ENCODE measurements around the gene ALG9. TPM values are rescaled to one million over a fixed set of nuclear protein-coding genes. Genes with fewer than 3 reads are reported as not detected.

The ALG9 gene
- total RNA-seq, 1 experiment from 2014 or later: 23.7 TPM

DNA sequence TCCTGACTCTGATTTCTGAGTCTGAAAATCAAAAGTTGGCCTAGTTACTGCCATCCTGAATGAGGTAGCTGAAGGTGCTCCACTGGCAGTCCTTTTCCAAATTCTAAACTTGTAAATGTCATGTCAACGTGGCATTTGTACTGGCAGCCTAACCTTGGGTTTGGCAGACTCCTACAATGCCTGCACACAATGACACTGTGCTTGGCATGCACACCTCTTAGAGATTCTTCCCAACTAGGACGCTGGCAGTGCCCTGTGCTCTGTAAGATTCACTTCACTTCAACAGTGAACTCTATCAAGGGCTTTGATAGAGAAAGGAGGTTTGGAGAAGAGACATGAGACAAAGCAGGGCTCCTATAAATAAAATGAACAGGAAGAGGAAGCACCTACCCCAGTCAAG lies 83.3 kb downstream of the ALG9 start:
- H3K4me3 ChIP-seq (replicated peaks in 1 of 2; ENCODE audit: low read depth in 1 of 2, low read length in 2 of 2): no peak overlapping the region
- no peaks in the 10 kb centered on the region for H3K9me3 ChIP-seq (ENCODE audit: control insufficient read depth in 1 of 2, insufficient read depth in 1 of 2, low read depth in 1 of 2, low read length in 2 of 2)
- H4K20me1 ChIP-seq (ENCODE audit: insufficient read depth): no peaks in the 10 kb centered on the region
- H3K27me3 ChIP-seq (ENCODE audit: insufficient read depth, low read length): no peaks in the 10 kb centered on the region
- H3K4me2 ChIP-seq (ENCODE audit: low read length): no peak overlapping the region
- H3K27ac ChIP-seq (ENCODE audit: low read depth, low read length): no peak overlapping the region
- no peaks in the 10 kb centered on the region; a peak in 1 of 4 replicates for H3K36me3 ChIP-seq (ENCODE audit: control insufficient read depth in 1 of 2, insufficient read depth in 2 of 2, low read length in 2 of 2)
- H3K9ac ChIP-seq (ENCODE audit: low read length): no peak overlapping the region
- no peak overlapping the region for H2AFZ ChIP-seq (ENCODE audit: low read depth, low read length, poor library complexity, severe bottlenecking)
- no peaks in the 10 kb centered on the region for H3K79me2 ChIP-seq (ENCODE audit: insufficient read depth, low read length)
- CTCF ChIA-PET: no interaction called here
- no peaks in the 10 kb centered on the region for H3K4me1 ChIP-seq (ENCODE audit: control insufficient read depth in 1 of 2, insufficient read depth in 2 of 2, low read length in 2 of 2)
- ATAC-seq: no peak
- intact Hi-C loops (cut with micrococcal nuclease): no loop called here
- H3K9me2 ChIP-seq (ENCODE audit: insufficient read depth): no peaks in the 10 kb centered on the region
- BruUV-seq (replicated peaks): no TSS peak
- RAD21 ChIA-PET (ENCODE audit: low non-redundant PET in 1 of 2, low total read pairs in 2 of 2, uncharacterized antibody in 2 of 2, unreplicated experiment in 2 of 2): no interaction called here
- TF ChIP-seq SRF (IDR thresholded peaks at IDR 0.05; ENCODE audit: low read depth) (no peak), POLR2AphosphoS5 (IDR thresholded peaks at IDR 0.05; ENCODE audit: low read depth, low read length) (no peak), CEBPB (IDR thresholded peaks at IDR 0.05; ENCODE audit: low read depth) (no peak), ZNF274 (IDR thresholded peaks at IDR 0.05; ENCODE audit: low read depth, low read length) (no peak), ZFX (IDR thresholded peaks at IDR 0.05) (no peak), EZH2phosphoT487 (IDR thresholded peaks at IDR 0.05; ENCODE audit: borderline replicate concordance) (no peak)
- POLR2A ChIA-PET: no interaction called here
- no peak for DNase-seq (ENCODE audit: low read depth, low spot score)

DNA sequence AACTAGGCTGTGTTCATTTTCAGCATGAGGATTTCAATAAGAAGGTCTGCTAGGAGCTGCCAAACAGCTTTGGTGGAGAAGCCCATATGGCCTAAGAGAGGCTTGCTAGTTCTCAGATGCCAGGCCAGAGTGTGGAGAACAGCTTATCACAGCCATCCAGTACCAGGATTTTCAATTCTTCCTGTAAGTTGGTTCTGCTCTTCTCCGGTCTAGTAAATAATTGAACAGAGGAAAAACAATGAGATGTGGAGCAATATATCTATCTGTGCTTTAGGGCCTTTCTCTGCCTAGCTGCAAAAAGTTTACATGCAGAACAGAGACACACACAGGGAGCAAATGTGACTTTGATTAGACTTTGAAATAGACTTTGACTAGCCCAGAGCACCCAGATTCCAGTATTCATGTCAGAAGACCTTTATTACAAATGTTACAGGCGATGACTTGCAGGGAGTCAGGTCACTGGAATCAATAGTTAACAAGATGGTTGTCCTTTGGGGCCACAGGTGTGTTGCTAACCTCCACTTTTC lies 85.4 kb downstream of the ALG9 start:
- Histone ChIP-seq H3K36me3 (ENCODE audit: control insufficient read depth in 1 of 2, insufficient read depth in 2 of 2, low read length in 2 of 2) (no peaks in the 10 kb centered on the region; a peak in 1 of 4 replicates), H3K27me3 (ENCODE audit: insufficient read depth, low read length) (no peaks in the 10 kb centered on the region), H4K20me1 (ENCODE audit: insufficient read depth) (no peaks in the 10 kb centered on the region), H3K4me1 (ENCODE audit: control insufficient read depth in 1 of 2, insufficient read depth in 2 of 2, low read length in 2 of 2) (no peaks in the 10 kb centered on the region), H3K9me2 (ENCODE audit: insufficient read depth) (no peaks in the 10 kb centered on the region), H3K27ac (ENCODE audit: low read depth, low read length) (no peak overlapping the region), H3K9me3 (ENCODE audit: control insufficient read depth in 1 of 2, insufficient read depth in 1 of 2, low read depth in 1 of 2, low read length in 2 of 2) (no peaks in the 10 kb centered on the region), H3K79me2 (ENCODE audit: insufficient read depth, low read length) (no peaks in the 10 kb centered on the region), H2AFZ (ENCODE audit: low read depth, low read length, poor library complexity, severe bottlenecking) (no peak overlapping the region), H3K9ac (ENCODE audit: low read length) (no peak overlapping the region), H3K4me2 (ENCODE audit: low read length) (no peak overlapping the region), H3K4me3 (replicated peaks in 1 of 2; ENCODE audit: low read depth in 1 of 2, low read length in 2 of 2) (no peak overlapping the region)
- intact Hi-C loops (cut with micrococcal nuclease): no loop called here
- POLR2A ChIA-PET: no interaction called here
- CTCF ChIA-PET: interaction anchor here (1.9 kb wide), 1 partner anchor 9 kb away, joined by 8 read pairs; no protein-coding TSS in a partner anchor
- TF ChIP-seq, protein P1, sequence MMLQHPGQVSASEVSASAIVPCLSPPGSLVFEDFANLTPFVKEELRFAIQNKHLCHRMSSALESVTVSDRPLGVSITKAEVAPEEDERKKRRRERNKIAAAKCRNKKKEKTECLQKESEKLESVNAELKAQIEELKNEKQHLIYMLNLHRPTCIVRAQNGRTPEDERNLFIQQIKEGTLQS (IDR thresholded peaks at IDR 0.05): no peak
- TF ChIP-seq, protein P2, sequence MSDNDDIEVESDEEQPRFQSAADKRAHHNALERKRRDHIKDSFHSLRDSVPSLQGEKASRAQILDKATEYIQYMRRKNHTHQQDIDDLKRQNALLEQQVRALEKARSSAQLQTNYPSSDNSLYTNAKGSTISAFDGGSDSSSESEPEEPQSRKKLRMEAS (IDR thresholded peaks at IDR 0.05): no peak
- no peak for TF ChIP-seq EZH2 (IDR thresholded peaks at IDR 0.05)
- no peak for TF ChIP-seq POLR2A (IDR thresholded peaks at IDR 0.05; ENCODE audit: borderline replicate concordance, extremely low read depth, insufficient read depth, insufficient read length)
- no peak for TF ChIP-seq TCF7L2 (IDR thresholded peaks at IDR 0.05; ENCODE audit: borderline replicate concordance, extremely low read depth, insufficient read depth, insufficient read length)
- ATAC-seq (no peak), DNase-seq (ENCODE audit: low read depth, low spot score) (no peak)
- RAD21 ChIA-PET (ENCODE audit: low non-redundant PET in 1 of 2, low total read pairs in 2 of 2, uncharacterized antibody in 2 of 2, unreplicated experiment in 2 of 2): no interaction called here
- no TSS peak for BruUV-seq (replicated peaks)

All from HCT116 (cell line).